Endothelial cell of umbilical vein (primary cell): ENCODE data around the gene PLA2G6.

ENCODE experiments used
- EZH2 ChIP-seq: IDR thresholded peaks from 2 replicates; pipeline ENCODE4 v1.6.1; 2012; ENCODE audit warnings: borderline replicate concordance, low read depth, mild to moderate bottlenecking, moderate library complexity, low read length, inconsistent platforms; ENCODE audit not compliant: severe bottlenecking
- GATA2 ChIP-seq: IDR thresholded peaks from 2 replicates; pipeline ENCODE4 v1.7.0; 2011; ENCODE audit warnings: low read depth, mild to moderate bottlenecking, moderate library complexity, mixed read lengths, low read length; ENCODE audit not compliant: insufficient read length, insufficient read depth
- JUN ChIP-seq: IDR thresholded peaks from 2 replicates; pipeline ENCODE4 v1.6.1; 2011; ENCODE audit warnings: borderline replicate concordance, low read depth; ENCODE audit not compliant: insufficient read length, insufficient read depth
- POLR2A ChIP-seq: IDR thresholded peaks from 2 replicates; pipeline ENCODE4 v1.6.1; 2012; ENCODE audit warnings: low read depth, mild to moderate bottlenecking, control low read depth, low read length
- POLR2AphosphoS5 ChIP-seq: IDR thresholded peaks from 2 replicates; pipeline ENCODE4 v1.6.1; 2012; ENCODE audit warnings: low read depth, mild to moderate bottlenecking, control low read depth, low read length, moderate library complexity; ENCODE audit not compliant: insufficient read depth
- TF ChIP-seq, protein P1 (sequence below), 2 donors: IDR thresholded peaks; 1 replicate in 1 of 2; 2 replicates in 1 of 2; pipeline ENCODE4 v1.5.1; 2011; ENCODE audit warnings: low read length in 2 of 2, mild to moderate bottlenecking in 2 of 2, moderate library complexity in 2 of 2, control low read depth in 1 of 2, inconsistent platforms in 1 of 2, low read depth in 1 of 2; ENCODE audit not compliant: insufficient read depth in 1 of 2; ENCODE audit errors: extremely low read depth in 1 of 2

DNA sequence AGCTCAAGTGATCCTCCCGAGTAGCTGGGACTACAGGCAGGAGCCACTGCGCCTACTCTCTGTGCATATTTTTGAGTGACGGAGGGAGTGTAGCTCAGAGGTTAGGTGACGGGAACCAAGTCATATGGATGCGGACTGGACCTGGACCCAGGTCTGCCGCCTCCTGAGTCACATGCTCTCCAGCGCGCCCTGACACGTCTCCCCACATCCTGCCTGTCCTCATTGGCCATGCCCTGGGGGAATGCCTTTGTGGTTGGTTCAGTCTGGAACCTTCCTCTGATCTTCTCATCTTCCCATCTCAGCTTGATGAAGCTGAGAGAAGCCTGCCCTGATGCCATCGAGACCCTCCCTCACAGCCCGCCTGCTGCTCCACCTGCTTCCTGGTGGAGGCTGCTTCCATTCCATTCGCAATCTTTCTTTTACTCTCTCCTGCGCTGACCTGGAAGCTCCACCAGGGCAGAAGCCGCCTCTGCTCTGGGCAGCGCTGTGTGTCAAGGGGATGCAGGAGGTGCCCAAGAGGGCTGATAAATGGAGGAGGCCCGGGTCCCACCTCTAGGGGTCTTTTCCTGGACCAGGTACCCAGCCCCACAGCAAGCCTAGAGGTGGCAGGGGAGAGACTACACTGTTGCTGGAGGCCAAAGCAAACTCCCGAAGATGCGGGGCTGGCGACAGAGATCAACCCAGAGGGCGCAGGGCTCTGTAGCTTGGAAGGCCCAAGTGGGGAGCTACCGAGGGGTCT, 57.2 kb downstream of the PLA2G6 start:
- TF ChIP-seq, protein P1, sequence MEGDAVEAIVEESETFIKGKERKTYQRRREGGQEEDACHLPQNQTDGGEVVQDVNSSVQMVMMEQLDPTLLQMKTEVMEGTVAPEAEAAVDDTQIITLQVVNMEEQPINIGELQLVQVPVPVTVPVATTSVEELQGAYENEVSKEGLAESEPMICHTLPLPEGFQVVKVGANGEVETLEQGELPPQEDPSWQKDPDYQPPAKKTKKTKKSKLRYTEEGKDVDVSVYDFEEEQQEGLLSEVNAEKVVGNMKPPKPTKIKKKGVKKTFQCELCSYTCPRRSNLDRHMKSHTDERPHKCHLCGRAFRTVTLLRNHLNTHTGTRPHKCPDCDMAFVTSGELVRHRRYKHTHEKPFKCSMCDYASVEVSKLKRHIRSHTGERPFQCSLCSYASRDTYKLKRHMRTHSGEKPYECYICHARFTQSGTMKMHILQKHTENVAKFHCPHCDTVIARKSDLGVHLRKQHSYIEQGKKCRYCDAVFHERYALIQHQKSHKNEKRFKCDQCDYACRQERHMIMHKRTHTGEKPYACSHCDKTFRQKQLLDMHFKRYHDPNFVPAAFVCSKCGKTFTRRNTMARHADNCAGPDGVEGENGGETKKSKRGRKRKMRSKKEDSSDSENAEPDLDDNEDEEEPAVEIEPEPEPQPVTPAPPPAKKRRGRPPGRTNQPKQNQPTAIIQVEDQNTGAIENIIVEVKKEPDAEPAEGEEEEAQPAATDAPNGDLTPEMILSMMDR (IDR thresholded peaks at IDR 0.05; ENCODE audit: extremely low read depth in 1 of 2, insufficient read depth in 1 of 2, low read depth in 1 of 2, low read length in 2 of 2): no peak
- TF ChIP-seq GATA2 (no peak), POLR2A (no peak), EZH2 (no peak), JUN (no peak), POLR2AphosphoS5 (no peak)
